A549 (cell line): Measurements from ENCODE around the gene ADH5.

ENCODE experiments used
- CHD2 ChIP-seq: fragments of 150-350 bp; IDR thresholded peaks from 2 replicates; pipeline ENCODE4 v1.6.1; 2014; ENCODE audit warnings: low read length; ENCODE audit not compliant: partially characterized antibody
- CHD4 ChIP-seq: fragments of 200-600 bp; sonication (generic); IDR thresholded peaks from 2 replicates; pipeline ENCODE4 v1.6.1; 2016; ENCODE audit warnings: antibody characterized with exemption, mild to moderate bottlenecking, borderline replicate concordance
- CTCF ChIP-seq: fragments of >200 bp; sonication (Bioruptor Twin); formaldehyde crosslinking; IDR thresholded peaks from 3 replicates; pipeline ENCODE4 v1.5.1; 2016
- E2F6 ChIP-seq: IDR thresholded peaks from 2 replicates; pipeline ENCODE4 v1.6.1; 2012; ENCODE audit warnings: low read depth, borderline replicate concordance
- EP300 ChIP-seq, 2 experiments: fragments of >200 bp; sonication (Bioruptor Twin); formaldehyde crosslinking; IDR thresholded peaks; 2 replicates in 1 of 2; 3 replicates in 1 of 2; pipeline ENCODE4 v1.6.1; 2016 to 2017
- GATA3 ChIP-seq: IDR thresholded peaks from 2 replicates; pipeline ENCODE4 v1.6.1; 2012; ENCODE audit warnings: borderline replicate concordance
- MAX ChIP-seq: IDR thresholded peaks from 2 replicates; pipeline ENCODE4 v1.6.1; 2012
- RAD21 ChIP-seq, 2 experiments: fragments of >200 bp in 1 of 2; sonication (Bioruptor Twin) in 1 of 2; formaldehyde crosslinking in 1 of 2; IDR thresholded peaks in 1 of 2; conservative IDR thresholded peaks in 1 of 2; 2 replicates in 1 of 2; 3 replicates in 1 of 2; pipeline ENCODE4 v1.6.1; 2012 to 2018; ENCODE audit warnings: inconsistent platforms in 1 of 2
- RCOR1 ChIP-seq: fragments of 150-350 bp; IDR thresholded peaks from 2 replicates; pipeline ENCODE4 v1.6.1; 2014; ENCODE audit warnings: antibody characterized with exemption, low read length, low read depth
- REST ChIP-seq: fragments of 200-600 bp; sonication (generic); IDR thresholded peaks from 2 replicates; pipeline ENCODE4 v1.6.1; 2016; ENCODE audit warnings: antibody characterized with exemption, mild to moderate bottlenecking, moderate library complexity
- SMC3 ChIP-seq: fragments of >200 bp; sonication (Bioruptor Twin); formaldehyde crosslinking; IDR thresholded peaks from 3 replicates; pipeline ENCODE4 v1.6.1; 2018; ENCODE audit warnings: inconsistent platforms
- TP53 ChIP-seq: fragments of 250-450 bp; sonication (Bioruptor Pico); IDR thresholded peaks from 2 replicates; pipeline ENCODE4 v1.5.0; 2021; ENCODE audit warnings: mild to moderate bottlenecking, moderate library complexity
- USF2 ChIP-seq: fragments of 450-650 bp; IDR thresholded peaks from 2 replicates; pipeline ENCODE4 v1.6.1; 2014; ENCODE audit warnings: antibody characterized with exemption
- ZNF302 ChIP-seq: fragments of 250-450 bp; sonication (Bioruptor Pico); IDR thresholded peaks from 2 replicates; pipeline ENCODE4 v1.9.0; 2021; ENCODE audit warnings: inconsistent platforms, mild to moderate bottlenecking, moderate library complexity

- TF ChIP-seq CHD4, result no peak
- no peak for TF ChIP-seq EP300 (IDR thresholded peaks at IDR 0.05)
- TF ChIP-seq E2F6, result no peak
- no peak for TF ChIP-seq CTCF
- TF ChIP-seq TP53 (CRISPR knock-in tag), result no peak
- TF ChIP-seq SMC3, result no peak
- no peak for TF ChIP-seq ZNF302 (CRISPR knock-in tag)
- no peak for TF ChIP-seq RCOR1
- TF ChIP-seq RAD21 (conservative IDR thresholded peaks at IDR 0.05 in 1 of 2, IDR thresholded peaks at IDR 0.05 in 1 of 2), result no peak
- no peak for TF ChIP-seq CHD2
- TF ChIP-seq USF2, result no peak
- TF ChIP-seq REST, result no peak
- TF ChIP-seq MAX, result no peak
- no peak for TF ChIP-seq GATA3
Measured at GRCh38 chr4:99076292-99076976, 12.2 kb downstream of the ADH5 start.
